Calu3 (cell line): ENCODE measurements around the gene PAPPA2. TPM values are rescaled to one million over a fixed set of nuclear protein-coding genes. Genes with fewer than 3 reads are reported as not detected.
"Not testable (repeated sequence)": the region's sequence is repeated elsewhere in the genome, so short reads cannot be mapped to it uniquely, and the experiment has no call there.

Experiments
- BruUV-seq: library from RNA; stranded (reverse); fragments of 400-500 nt; replicated peaks from 2 replicates; lab custom pipeline; 2021; lab: Mats Ljungman, UMichigan
- CTCF ChIA-PET: fragments of 300-600 bp; sonication (Branson Sonifier 250); formaldehyde crosslinking; loops from one replicate; lab custom pipeline; 2022; ENCODE audit warnings: antibody characterized with exemption; lab: Charles Lee
- DNase-seq: peaks from one replicate; pipeline ENCODE4 v3.0.0; 2022
- H3K27ac Mint-ChIP-seq: one replicate; pipeline ENCODE4 v1.8.0; 2022; ENCODE audit warnings: mixed read lengths; ENCODE audit not compliant: unreplicated experiment
- H3K27me3 Mint-ChIP-seq: one replicate; pipeline ENCODE4 v1.8.0; 2022; ENCODE audit warnings: mixed read lengths; ENCODE audit not compliant: unreplicated experiment
- H3K36me3 Mint-ChIP-seq: one replicate; pipeline ENCODE4 v1.8.0; 2022; ENCODE audit warnings: mild to moderate bottlenecking, moderate library complexity, mixed read lengths; ENCODE audit not compliant: insufficient read depth, unreplicated experiment
- H3K4me1 Mint-ChIP-seq: one replicate; pipeline ENCODE4 v1.8.0; 2022; ENCODE audit warnings: mild to moderate bottlenecking, low read depth, mixed read lengths; ENCODE audit not compliant: unreplicated experiment
- H3K4me3 Mint-ChIP-seq: one replicate; pipeline ENCODE4 v1.8.0; 2022; ENCODE audit warnings: mild to moderate bottlenecking, low read depth, moderate library complexity, mixed read lengths; ENCODE audit not compliant: unreplicated experiment
- H3K9me3 Mint-ChIP-seq: one replicate; pipeline ENCODE4 v1.8.0; 2022; ENCODE audit warnings: low read depth, mixed read lengths; ENCODE audit not compliant: unreplicated experiment
- intact Hi-C: fragments of 100-400 bp; cut with micrococcal nuclease; formaldehyde crosslinking; loops from one replicate; pipeline ENCODE4 v1.10.0; 2022; ENCODE audit not compliant: unreplicated experiment
- total RNA-seq: library from RNA; stranded (reverse); gene quantifications from 2 replicates; pipeline ENCODE4 v1.2.3, GENCODE V29; 2022
- TF ChIP-seq, protein P1 (sequence below): fragments of 200-600 bp; IDR thresholded peaks from one replicate; pipeline ENCODE4 v1.8.0; 2022; ENCODE audit warnings: antibody characterized with exemption; ENCODE audit not compliant: unreplicated experiment

The PAPPA2 gene
- total RNA-seq, 1 experiment from 2014 or later: 0.14 TPM

- no peak overlapping the region for H3K27ac Mint-ChIP-seq
- intact Hi-C loops: no loop called here
- CTCF ChIA-PET: no interaction called here
- H3K9me3 Mint-ChIP-seq: no peaks in the 10 kb centered on the region
- no peaks in the 10 kb centered on the region for H3K4me1 Mint-ChIP-seq
- no peak overlapping the region for H3K4me3 Mint-ChIP-seq
- no TSS peak for BruUV-seq
- DNase-seq: no peak
- no peaks in the 10 kb centered on the region for H3K36me3 Mint-ChIP-seq
- no peaks in the 10 kb centered on the region for H3K27me3 Mint-ChIP-seq
- TF ChIP-seq, protein P1, sequence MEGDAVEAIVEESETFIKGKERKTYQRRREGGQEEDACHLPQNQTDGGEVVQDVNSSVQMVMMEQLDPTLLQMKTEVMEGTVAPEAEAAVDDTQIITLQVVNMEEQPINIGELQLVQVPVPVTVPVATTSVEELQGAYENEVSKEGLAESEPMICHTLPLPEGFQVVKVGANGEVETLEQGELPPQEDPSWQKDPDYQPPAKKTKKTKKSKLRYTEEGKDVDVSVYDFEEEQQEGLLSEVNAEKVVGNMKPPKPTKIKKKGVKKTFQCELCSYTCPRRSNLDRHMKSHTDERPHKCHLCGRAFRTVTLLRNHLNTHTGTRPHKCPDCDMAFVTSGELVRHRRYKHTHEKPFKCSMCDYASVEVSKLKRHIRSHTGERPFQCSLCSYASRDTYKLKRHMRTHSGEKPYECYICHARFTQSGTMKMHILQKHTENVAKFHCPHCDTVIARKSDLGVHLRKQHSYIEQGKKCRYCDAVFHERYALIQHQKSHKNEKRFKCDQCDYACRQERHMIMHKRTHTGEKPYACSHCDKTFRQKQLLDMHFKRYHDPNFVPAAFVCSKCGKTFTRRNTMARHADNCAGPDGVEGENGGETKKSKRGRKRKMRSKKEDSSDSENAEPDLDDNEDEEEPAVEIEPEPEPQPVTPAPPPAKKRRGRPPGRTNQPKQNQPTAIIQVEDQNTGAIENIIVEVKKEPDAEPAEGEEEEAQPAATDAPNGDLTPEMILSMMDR: no peak
These were observed 291.7 kb downstream of the PAPPA2 start for GRCh38 chr1:176754676-176755075.

DNA sequence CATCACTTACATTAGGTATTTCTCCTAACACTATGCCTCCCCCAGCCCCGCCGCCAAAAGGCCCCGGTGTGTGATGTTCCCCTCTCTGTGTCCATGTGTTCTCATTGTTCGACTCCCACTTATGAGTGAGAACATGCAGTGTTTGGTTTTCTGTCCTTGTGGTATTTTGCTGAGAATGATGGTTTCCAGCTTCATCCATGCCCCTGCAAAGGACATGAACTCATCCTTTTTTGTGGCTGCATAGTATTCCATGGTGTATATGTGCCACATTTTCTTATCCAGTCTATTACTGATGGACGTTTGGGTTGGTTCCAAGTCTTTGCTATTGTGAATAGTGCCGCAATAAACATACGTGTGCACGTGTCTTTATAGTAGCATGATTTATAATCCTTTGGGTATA is 293.8 kb downstream of the PAPPA2 start:
- H3K27ac Mint-ChIP-seq, H3K4me1 Mint-ChIP-seq, CTCF ChIA-PET, H3K36me3 Mint-ChIP-seq, BruUV-seq, intact Hi-C loops, DNase-seq, H3K9me3 Mint-ChIP-seq, H3K4me3 Mint-ChIP-seq: not testable (repeated sequence)
- peaks cover 15% of the 10 kb centered on the region for H3K27me3 Mint-ChIP-seq

GRCh38 chr1:176765608-176766007 is 302.6 kb downstream of the PAPPA2 start:
- Mint-ChIP-seq H3K27ac (no peak overlapping the region), H3K27me3 (peaks cover 63% of the 10 kb centered on the region), H3K4me1 (no peaks in the 10 kb centered on the region), H3K9me3 (no peaks in the 10 kb centered on the region), H3K4me3 (no peak overlapping the region), H3K36me3 (no peaks in the 10 kb centered on the region)
- intact Hi-C loops: no loop called here
- no TSS peak for BruUV-seq
- DNase-seq: no peak
- TF ChIP-seq, protein P1: no peak
- CTCF ChIA-PET: no interaction called here

- Mint-ChIP-seq H3K27ac (no peak overlapping the region), H3K36me3 (no peaks in the 10 kb centered on the region), H3K9me3 (no peaks in the 10 kb centered on the region), H3K4me3 (no peak overlapping the region), H3K4me1 (no peaks in the 10 kb centered on the region), H3K27me3 (peaks cover 52% of the 10 kb centered on the region)
- TF ChIP-seq, protein P1: no peak
- DNase-seq: no peak
- intact Hi-C loops: no loop called here
- CTCF ChIA-PET: no interaction called here
- no TSS peak for BruUV-seq
These were observed 303.8 kb downstream of the PAPPA2 start for GRCh38 chr1:176766779-176767178.

DNA sequence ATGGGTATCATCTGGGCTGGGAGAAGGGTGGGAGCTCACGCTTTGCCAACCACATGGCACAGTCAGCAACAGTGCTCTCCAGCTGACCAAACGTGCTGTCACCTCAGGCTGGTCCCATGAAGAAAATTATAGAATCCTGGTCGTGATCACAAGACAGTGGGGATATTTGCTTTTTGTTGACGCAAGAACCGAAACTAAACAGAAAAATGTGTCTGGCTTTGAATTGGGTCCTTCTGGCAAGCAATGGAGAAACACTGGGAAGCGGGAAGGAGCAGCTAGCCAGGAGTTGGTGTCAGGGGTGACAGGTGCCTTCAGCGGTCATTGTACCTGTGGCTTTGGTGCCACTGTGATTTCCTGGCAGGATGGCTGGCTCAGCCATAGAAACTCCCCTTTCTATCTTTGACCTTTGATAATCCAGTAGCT is 304.8 kb downstream of the PAPPA2 start:
- Mint-ChIP-seq H3K9me3 (no peaks in the 10 kb centered on the region), H3K36me3 (no peaks in the 10 kb centered on the region), H3K4me1 (no peaks in the 10 kb centered on the region), H3K27me3 (peaks cover 49% of the 10 kb centered on the region), H3K4me3 (no peak overlapping the region), H3K27ac (no peak overlapping the region)
- TF ChIP-seq, protein P1: no peak
- CTCF ChIA-PET: no interaction called here
- intact Hi-C loops: no loop called here
- BruUV-seq: no TSS peak
- DNase-seq: no peak
